Measurements from ENCODE around the gene COMMD10. TPM values are rescaled to one million over a fixed set of nuclear protein-coding genes. Genes with fewer than 3 reads are reported as not detected.

Gene COMMD10
- total and polyA plus RNA-seq, 2 of the 8 experiments (the other 6 are each of a cell fraction or from before 2014, with no cell fraction given): 16.5 to 43.4 TPM

GRCh38 chr5:116315531-116315930, 230.7 kb downstream of the COMMD10 start:
- no peaks in the 10 kb centered on the region for H3K4me1 ChIP-seq (replicated peaks in 1 of 4; ENCODE audit: control insufficient read depth in 3 of 4, insufficient read depth in 4 of 4, low read length in 3 of 4)
- no peak overlapping the region for H3K9ac ChIP-seq (replicated peaks in 1 of 4; ENCODE audit: extremely low read depth in 1 of 4, low read depth in 3 of 4, low read length in 3 of 4)
- H3K4ac ChIP-seq (replicated peaks; ENCODE audit: insufficient read length, low read depth, low read length): no peak overlapping the region
- H3K79me1 ChIP-seq (ENCODE audit: low read depth, low read length): no peaks in the 10 kb centered on the region; the same call in 1 of the 2 replicates
- no peaks in the 10 kb centered on the region; a peak in 1 of 8 replicates for H3K36me3 ChIP-seq (ENCODE audit: control insufficient read depth in 2 of 4, insufficient read depth in 4 of 4, low read length in 3 of 4)
- H4K8ac ChIP-seq (ENCODE audit: extremely low read depth, insufficient read depth, low read length): no peak overlapping the region
- H2AK5ac ChIP-seq (ENCODE audit: low read depth, low read length): no peak overlapping the region
- no peaks in the 10 kb centered on the region for H3K27me3 ChIP-seq (replicated peaks in 1 of 4; ENCODE audit: control insufficient read depth in 3 of 4, extremely low read depth in 1 of 4, insufficient read depth in 3 of 4, low read length in 3 of 4)
- H3K4me3 ChIP-seq (ENCODE audit: extremely low read depth in 1 of 4, insufficient read depth in 2 of 4, low read depth in 3 of 4, low read length in 4 of 4): no peak overlapping the region
- POLR2A ChIA-PET (ENCODE audit: partially characterized antibody): no interaction called here
- no peak overlapping the region for H3K14ac ChIP-seq (ENCODE audit: insufficient read length)
- H2AFZ ChIP-seq (ENCODE audit: low read length): no peak overlapping the region
- 85% methylated on average over 2 of the region's 2 CpGs; no CpG with 5 or more reads in 1 of the 2 experiments for WGBS, 2 experiments (ENCODE audit: extremely low coverage in 1 of 2, insufficient coverage in 1 of 2, insufficient read length in 1 of 2, insufficient replicate concordance in 2 of 2, low coverage in 1 of 2, low lambda C conversion rate in 2 of 2, missing lambda C conversion rate in 1 of 2)
- DNase-seq (ENCODE audit: low read depth in 1 of 2, low spot score in 2 of 2) (no peak), FAIRE-seq (no peak)
- no peak overlapping the region for H4K5ac ChIP-seq (ENCODE audit: insufficient read length, low read depth, low read length)
- no peaks in the 10 kb centered on the region for H3K9me3 ChIP-seq (ENCODE audit: insufficient read depth in 2 of 2, low read depth in 1 of 2, low read length in 1 of 2)
- H3K27ac ChIP-seq (ENCODE audit: low read depth, low read length): no peak overlapping the region
- no peaks in the 10 kb centered on the region for H3K79me2 ChIP-seq (ENCODE audit: control insufficient read depth in 1 of 2, insufficient read depth in 2 of 2, low read length in 2 of 2)
- no peaks in the 10 kb centered on the region for H4K20me1 ChIP-seq (replicated peaks in 1 of 2; ENCODE audit: control insufficient read depth in 1 of 2, insufficient read depth in 2 of 2, low read length in 2 of 2)
- H3K23me2 ChIP-seq (ENCODE audit: low read depth, low read length): no peaks in the 10 kb centered on the region
- H3K23ac ChIP-seq (ENCODE audit: insufficient read length): no peak overlapping the region
- CTCF ChIA-PET (ENCODE audit: partially characterized antibody): interaction anchor here (1.6 kb wide), 1 partner anchor 26 kb away, joined by 7 read pairs; no protein-coding TSS in a partner anchor
- no peak overlapping the region for H4K91ac ChIP-seq (replicated peaks; ENCODE audit: insufficient read length, low read length)
- H2BK12ac ChIP-seq (ENCODE audit: low read depth, low read length): no peak overlapping the region
- H3K56ac ChIP-seq (replicated peaks; ENCODE audit: insufficient read length, low read depth, low read length): no peak overlapping the region
- H2BK15ac ChIP-seq (ENCODE audit: low read length): no peak overlapping the region
- H2BK120ac ChIP-seq (replicated peaks; ENCODE audit: low read depth, low read length): no peak overlapping the region
- H3K18ac ChIP-seq (ENCODE audit: extremely low read depth, low read length): no peak overlapping the region
- no peak overlapping the region for H2BK5ac ChIP-seq (ENCODE audit: low read depth, low read length)
- H3K4me2 ChIP-seq (ENCODE audit: insufficient read depth in 1 of 2, low read depth in 2 of 2, low read length in 2 of 2): no peak overlapping the region
- no peak overlapping the region for H2BK20ac ChIP-seq (ENCODE audit: low read length)
- TF ChIP-seq SP4 (IDR thresholded peaks at IDR 0.05; ENCODE audit: low read length): no peak
- no peak for TF ChIP-seq SIRT6 (IDR thresholded peaks at IDR 0.05; ENCODE audit: low read length)
- no peak for TF ChIP-seq JUN (IDR thresholded peaks at IDR 0.05; ENCODE audit: low read depth, low read length)
- TF ChIP-seq CHD2 (IDR thresholded peaks at IDR 0.05; ENCODE audit: low read length): no peak
- no peak for TF ChIP-seq TBP (IDR thresholded peaks at IDR 0.05; ENCODE audit: low read depth, low read length)

Measured in H1 (cell line).